Skeletal muscle satellite cell (primary cell): ENCODE results near the gene NPAS3.
"Not testable (repeated sequence)": the region's sequence is repeated elsewhere in the genome, so short reads cannot be mapped to it uniquely, and the experiment has no call there.

Source experiments
- H3K27me3 ChIP-seq: 2 replicates; pipeline ENCODE4 v1.7.0; 2013; ENCODE audit warnings: low read length; ENCODE audit not compliant: control insufficient read depth, insufficient read depth
- H3K36me3 ChIP-seq: 2 replicates; pipeline ENCODE4 v1.7.0; 2013; ENCODE audit warnings: mild to moderate bottlenecking, control low read depth, low read length; ENCODE audit not compliant: insufficient read depth
- H3K4me1 ChIP-seq: 2 replicates; pipeline ENCODE4 v1.7.0; 2013; ENCODE audit warnings: low read length; ENCODE audit not compliant: control insufficient read depth, insufficient read depth
- H3K4me2 ChIP-seq: 2 replicates; pipeline ENCODE4 v1.7.0; 2013; ENCODE audit warnings: mild to moderate bottlenecking, low read length
- H3K4me3 ChIP-seq: 2 replicates; pipeline ENCODE4 v1.7.0; 2013; ENCODE audit warnings: low read length
- H3K9ac ChIP-seq: 2 replicates; pipeline ENCODE4 v1.7.0; 2013; ENCODE audit warnings: mild to moderate bottlenecking, low read depth, low read length, moderate library complexity
- H3K9me3 ChIP-seq: replicated peaks from 2 replicates; pipeline ENCODE4 v1.7.0; 2013; ENCODE audit warnings: mild to moderate bottlenecking, control low read depth, low read length

Gene NPAS3

GRCh38 chr14:33061667-33062325 lies 123.1 kb downstream of the NPAS3 start:
- Histone ChIP-seq H3K4me2 (no peak overlapping the region), H3K27me3 (no peaks in the 10 kb centered on the region), H3K36me3 (no peaks in the 10 kb centered on the region), H3K9me3 (no peaks in the 10 kb centered on the region), H3K9ac (no peak overlapping the region), H3K4me3 (no peak overlapping the region), H3K4me1 (no peaks in the 10 kb centered on the region)

DNA sequence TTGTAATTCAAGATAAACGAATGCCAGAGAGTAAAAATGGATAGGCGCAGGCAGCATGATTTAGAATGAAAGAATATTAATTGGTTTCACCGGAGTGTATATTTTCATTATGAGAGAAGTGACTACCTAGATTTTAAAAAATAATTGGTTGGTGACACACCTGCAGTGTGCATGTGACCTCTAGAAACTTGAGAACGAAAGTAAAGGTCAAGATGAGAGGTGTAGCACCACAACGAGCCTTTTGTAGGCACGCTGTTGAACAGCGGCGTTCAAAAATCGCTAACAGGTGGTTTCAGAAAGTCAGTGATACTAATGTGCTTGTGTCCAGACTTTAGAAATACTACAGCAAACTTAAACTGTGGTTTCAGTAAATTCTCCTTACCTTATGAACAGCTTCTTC lies 123.8 kb downstream of the NPAS3 start:
- no peak overlapping the region for H3K4me2 ChIP-seq

DNA sequence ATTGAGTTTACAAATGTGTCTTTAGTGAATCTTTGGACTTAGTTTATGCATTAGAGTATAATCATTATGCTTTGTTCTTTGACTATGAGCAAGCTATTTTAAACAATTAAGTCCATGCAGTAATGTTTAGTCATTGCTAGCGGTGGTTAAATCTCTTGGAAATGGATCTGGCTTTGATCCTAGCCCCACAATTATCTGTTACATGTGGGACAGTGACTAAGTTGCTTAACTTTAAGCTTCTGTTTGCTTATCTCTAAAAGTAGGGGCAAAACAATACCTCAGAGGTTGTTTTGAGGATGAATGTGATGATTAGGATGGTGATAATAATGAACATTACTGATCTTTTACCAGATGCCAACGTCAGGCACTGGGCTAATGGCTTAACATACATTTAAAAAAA lies 124.2 kb downstream of the NPAS3 start:
- Histone ChIP-seq H3K4me3 (no peak overlapping the region), H3K36me3 (no peaks in the 10 kb centered on the region), H3K27me3 (no peaks in the 10 kb centered on the region), H3K4me1 (no peaks in the 10 kb centered on the region), H3K4me2 (no peak overlapping the region), H3K9ac (no peak overlapping the region), H3K9me3 (no peaks in the 10 kb centered on the region)

More for the DNA sequence above, 123.8 kb downstream of the NPAS3 start:
- H3K36me3 ChIP-seq, result no peaks in the 10 kb centered on the region
- H3K4me3 ChIP-seq, result no peak overlapping the region
- H3K4me1 ChIP-seq, result no peaks in the 10 kb centered on the region
- no peaks in the 10 kb centered on the region for H3K9me3 ChIP-seq
- H3K27me3 ChIP-seq, result no peaks in the 10 kb centered on the region
- H3K9ac ChIP-seq, result no peak overlapping the region

DNA sequence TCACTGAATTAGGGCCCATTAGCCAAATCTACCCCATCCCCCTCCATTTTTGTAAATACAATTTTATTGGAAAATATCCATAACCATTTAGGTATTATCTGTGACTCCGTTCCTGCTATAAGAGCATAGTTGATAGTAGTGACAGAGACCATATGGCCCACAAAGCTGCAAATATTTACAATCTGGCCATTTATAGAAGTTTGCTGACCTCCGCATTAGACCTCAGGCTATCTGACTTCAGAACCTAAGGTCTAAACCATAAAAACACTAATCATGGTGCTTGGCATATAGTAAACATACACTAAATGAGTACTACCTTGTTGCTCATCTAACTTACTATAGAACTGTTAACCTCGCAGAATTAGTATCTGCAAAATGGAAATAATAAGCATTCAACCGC lies 124.8 kb downstream of the NPAS3 start:
- no peaks in the 10 kb centered on the region for H3K27me3 ChIP-seq
- no peak overlapping the region for H3K4me2 ChIP-seq
- no peak overlapping the region for H3K9ac ChIP-seq
- no peak overlapping the region for H3K4me3 ChIP-seq
- no peaks in the 10 kb centered on the region for H3K36me3 ChIP-seq
- H3K4me1 ChIP-seq, result no peaks in the 10 kb centered on the region
- no peaks in the 10 kb centered on the region for H3K9me3 ChIP-seq

- Histone ChIP-seq H3K4me1 (no peaks in the 10 kb centered on the region), H3K4me2 (no peak overlapping the region), H3K4me3 (no peak overlapping the region), H3K9me3 (no peaks in the 10 kb centered on the region), H3K36me3 (no peaks in the 10 kb centered on the region), H3K9ac (no peak overlapping the region), H3K27me3 (no peaks in the 10 kb centered on the region)
Observed at GRCh38 chr14:33065634-33066033, 127.0 kb downstream of the NPAS3 start.

GRCh38 chr14:33068040-33068439 lies 129.4 kb downstream of the NPAS3 start:
- H3K36me3 ChIP-seq, result no peaks in the 10 kb centered on the region
- H3K27me3 ChIP-seq, result no peaks in the 10 kb centered on the region
- no peak overlapping the region for H3K4me2 ChIP-seq
- no peak overlapping the region for H3K4me3 ChIP-seq
- no peak overlapping the region for H3K9ac ChIP-seq
- no peaks in the 10 kb centered on the region for H3K4me1 ChIP-seq
- H3K9me3 ChIP-seq, result no peaks in the 10 kb centered on the region

- Histone ChIP-seq H3K4me2 (no peak overlapping the region), H3K27me3 (no peaks in the 10 kb centered on the region), H3K36me3 (no peaks in the 10 kb centered on the region), H3K9ac (no peak overlapping the region), H3K4me1 (no peaks in the 10 kb centered on the region), H3K9me3 (no peaks in the 10 kb centered on the region), H3K4me3 (no peak overlapping the region)
Observed at GRCh38 chr14:33068626-33069025, 129.9 kb downstream of the NPAS3 start.

DNA sequence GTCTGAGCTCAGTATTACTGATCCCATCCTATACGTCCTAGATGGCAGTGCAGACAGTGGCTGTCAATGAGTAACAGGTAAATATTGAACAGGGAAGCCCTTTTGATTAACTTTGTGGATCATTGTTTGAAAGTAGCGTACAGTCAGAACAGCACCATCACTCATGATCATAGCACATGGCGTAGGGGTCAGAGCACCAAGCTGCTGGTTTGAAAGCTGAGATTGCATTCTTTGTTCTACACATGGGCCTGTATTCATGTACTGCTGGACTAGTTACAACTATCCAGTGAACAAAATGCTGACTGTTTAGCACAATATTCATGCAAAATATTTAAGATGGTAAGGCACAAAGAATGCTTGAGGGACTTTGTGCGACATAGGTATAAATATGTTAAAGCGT lies 131.8 kb downstream of the NPAS3 start:
- Histone ChIP-seq H3K4me3 (no peak overlapping the region), H3K4me1 (no peaks in the 10 kb centered on the region), H3K9ac (no peak overlapping the region), H3K27me3 (no peaks in the 10 kb centered on the region), H3K36me3 (no peaks in the 10 kb centered on the region), H3K9me3 (no peaks in the 10 kb centered on the region), H3K4me2 (no peak overlapping the region)

DNA sequence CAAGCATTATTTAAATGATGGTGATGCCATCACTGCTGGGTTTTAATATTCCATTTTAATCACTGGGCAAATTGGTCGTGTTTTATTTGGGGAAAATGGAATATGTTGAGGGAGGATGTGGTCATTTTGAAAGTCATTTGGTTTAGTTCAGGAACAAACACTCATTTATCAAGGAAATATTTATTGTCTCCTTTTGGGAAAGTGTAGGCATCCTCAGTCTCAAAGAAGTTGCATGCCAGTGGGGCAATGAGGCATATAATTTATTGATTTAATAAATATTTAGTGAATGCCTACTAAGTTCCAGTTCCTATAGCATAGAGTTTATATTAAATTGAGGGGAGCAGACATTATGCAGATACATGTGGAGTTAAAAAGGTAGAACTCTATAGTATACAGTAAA lies 134.3 kb downstream of the NPAS3 start:
- H3K36me3 ChIP-seq, result no peaks in the 10 kb centered on the region
- no peaks in the 10 kb centered on the region for H3K4me1 ChIP-seq
- no peak overlapping the region for H3K4me2 ChIP-seq
- no peaks in the 10 kb centered on the region for H3K9me3 ChIP-seq
- H3K9ac ChIP-seq, result no peak overlapping the region
- H3K27me3 ChIP-seq, result no peaks in the 10 kb centered on the region
- H3K4me3 ChIP-seq, result no peak overlapping the region

GRCh38 chr14:33081259-33081658 lies 142.6 kb downstream of the NPAS3 start:
- no peak overlapping the region for H3K9ac ChIP-seq
- no peaks in the 10 kb centered on the region for H3K27me3 ChIP-seq
- no peaks in the 10 kb centered on the region for H3K4me1 ChIP-seq
- no peak overlapping the region for H3K4me3 ChIP-seq
- H3K9me3 ChIP-seq, result no peaks in the 10 kb centered on the region
- no peak overlapping the region for H3K4me2 ChIP-seq
- no peaks in the 10 kb centered on the region for H3K36me3 ChIP-seq

DNA sequence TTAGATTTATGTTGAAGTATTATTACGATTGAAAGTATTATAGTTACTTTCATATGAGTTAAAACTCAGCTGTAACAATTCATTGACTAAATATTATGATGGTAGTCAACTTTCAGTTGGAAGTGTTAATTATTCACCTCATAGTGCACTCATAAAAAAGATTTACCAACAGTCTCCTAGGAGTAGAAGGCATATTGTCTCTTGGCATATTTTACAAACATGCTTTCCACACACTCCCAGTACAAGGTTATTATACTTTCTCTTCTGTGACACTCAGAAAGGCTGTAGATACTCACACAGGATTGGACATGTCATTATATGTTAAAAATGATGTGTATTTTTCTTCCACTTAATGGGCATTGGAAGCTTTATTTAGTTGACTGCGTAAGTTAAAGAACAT lies 147.1 kb downstream of the NPAS3 start:
- Histone ChIP-seq H3K4me1 (no peaks in the 10 kb centered on the region), H3K36me3 (no peaks in the 10 kb centered on the region), H3K9ac (no peak overlapping the region), H3K4me3 (no peak overlapping the region), H3K9me3 (no peaks in the 10 kb centered on the region), H3K27me3 (no peaks in the 10 kb centered on the region), H3K4me2 (no peak overlapping the region)

DNA sequence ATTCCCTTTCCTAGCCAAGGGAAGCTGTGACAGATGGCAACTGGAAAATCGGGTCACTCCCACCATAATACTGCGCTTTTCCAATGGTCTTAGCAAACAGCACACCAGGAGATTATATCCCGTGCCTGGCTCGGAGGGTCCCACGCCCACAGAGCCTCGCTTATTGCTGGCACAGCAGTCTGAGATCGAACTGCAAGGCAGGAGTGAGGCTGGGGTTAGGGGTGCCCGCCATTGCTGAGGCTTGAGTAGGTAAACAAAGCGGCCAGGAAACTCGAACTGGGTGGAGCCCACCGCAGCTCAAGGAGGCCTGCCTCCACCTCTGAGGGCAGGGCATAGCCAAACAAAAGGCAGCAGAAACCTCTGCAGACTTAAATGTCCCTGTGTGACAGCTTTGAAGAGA lies 149.6 kb downstream of the NPAS3 start:
- not testable (repeated sequence) for H3K4me2 ChIP-seq, H3K27me3 ChIP-seq, H3K9ac ChIP-seq, H3K4me1 ChIP-seq, H3K36me3 ChIP-seq, H3K9me3 ChIP-seq, H3K4me3 ChIP-seq
